GM20000 (cell line): ENCODE results near the gene ATP11A.

Source experiments
- DNase-seq: peaks from one replicate; pipeline ENCODE4 v3.0.0; 2012; ENCODE audit warnings: low spot score
- TF ChIP-seq, protein P1 (sequence below): IDR thresholded peaks from 2 replicates; pipeline ENCODE4 v1.5.1; 2012; ENCODE audit warnings: mild to moderate bottlenecking, control low read depth; ENCODE audit errors: extremely low read depth, missing control alignments

The ATP11A gene

DNA sequence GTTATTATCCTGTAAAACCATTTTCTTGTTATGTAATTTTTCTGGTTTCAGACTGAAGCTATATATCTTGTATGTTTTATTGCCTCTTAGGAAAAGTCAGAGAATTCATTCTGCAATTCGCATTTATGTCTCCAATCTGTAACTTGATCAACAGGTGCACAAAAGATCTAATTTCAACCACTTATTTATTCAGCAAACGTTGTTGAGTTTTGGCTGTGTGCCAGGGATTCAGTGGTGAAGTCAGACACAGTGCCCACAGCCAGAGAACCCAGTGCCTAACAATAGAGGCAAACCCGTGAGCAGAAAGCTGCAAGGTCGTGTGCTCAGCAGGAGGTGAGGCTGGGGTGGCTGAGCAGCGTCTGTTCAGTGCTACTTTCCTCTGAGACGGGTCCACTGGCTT, 159.7 kb downstream of the ATP11A start:
- TF ChIP-seq, protein P1, sequence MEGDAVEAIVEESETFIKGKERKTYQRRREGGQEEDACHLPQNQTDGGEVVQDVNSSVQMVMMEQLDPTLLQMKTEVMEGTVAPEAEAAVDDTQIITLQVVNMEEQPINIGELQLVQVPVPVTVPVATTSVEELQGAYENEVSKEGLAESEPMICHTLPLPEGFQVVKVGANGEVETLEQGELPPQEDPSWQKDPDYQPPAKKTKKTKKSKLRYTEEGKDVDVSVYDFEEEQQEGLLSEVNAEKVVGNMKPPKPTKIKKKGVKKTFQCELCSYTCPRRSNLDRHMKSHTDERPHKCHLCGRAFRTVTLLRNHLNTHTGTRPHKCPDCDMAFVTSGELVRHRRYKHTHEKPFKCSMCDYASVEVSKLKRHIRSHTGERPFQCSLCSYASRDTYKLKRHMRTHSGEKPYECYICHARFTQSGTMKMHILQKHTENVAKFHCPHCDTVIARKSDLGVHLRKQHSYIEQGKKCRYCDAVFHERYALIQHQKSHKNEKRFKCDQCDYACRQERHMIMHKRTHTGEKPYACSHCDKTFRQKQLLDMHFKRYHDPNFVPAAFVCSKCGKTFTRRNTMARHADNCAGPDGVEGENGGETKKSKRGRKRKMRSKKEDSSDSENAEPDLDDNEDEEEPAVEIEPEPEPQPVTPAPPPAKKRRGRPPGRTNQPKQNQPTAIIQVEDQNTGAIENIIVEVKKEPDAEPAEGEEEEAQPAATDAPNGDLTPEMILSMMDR: no peak
- DNase-seq: no peak

DNA sequence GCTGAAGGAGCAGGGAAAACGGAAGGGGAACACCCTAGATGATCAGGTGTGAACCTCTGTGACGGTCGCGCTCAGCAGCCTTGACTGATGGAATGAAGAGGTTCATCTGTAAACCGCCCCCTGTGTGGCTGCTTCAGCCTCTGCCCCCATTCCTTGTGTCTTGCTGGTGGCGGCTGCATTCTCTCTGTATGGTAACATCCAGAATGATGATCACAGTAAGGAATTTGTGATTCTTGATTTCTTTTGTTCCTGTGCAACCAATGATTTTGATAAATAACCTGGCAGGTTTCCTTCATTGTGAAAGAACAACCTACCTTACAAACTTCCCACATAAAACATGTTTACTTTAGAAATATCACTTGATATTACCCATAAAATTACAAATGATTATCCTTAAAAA, 160.4 kb downstream of the ATP11A start:
- DNase-seq: no peak
- TF ChIP-seq, protein P1: no peak

DNA sequence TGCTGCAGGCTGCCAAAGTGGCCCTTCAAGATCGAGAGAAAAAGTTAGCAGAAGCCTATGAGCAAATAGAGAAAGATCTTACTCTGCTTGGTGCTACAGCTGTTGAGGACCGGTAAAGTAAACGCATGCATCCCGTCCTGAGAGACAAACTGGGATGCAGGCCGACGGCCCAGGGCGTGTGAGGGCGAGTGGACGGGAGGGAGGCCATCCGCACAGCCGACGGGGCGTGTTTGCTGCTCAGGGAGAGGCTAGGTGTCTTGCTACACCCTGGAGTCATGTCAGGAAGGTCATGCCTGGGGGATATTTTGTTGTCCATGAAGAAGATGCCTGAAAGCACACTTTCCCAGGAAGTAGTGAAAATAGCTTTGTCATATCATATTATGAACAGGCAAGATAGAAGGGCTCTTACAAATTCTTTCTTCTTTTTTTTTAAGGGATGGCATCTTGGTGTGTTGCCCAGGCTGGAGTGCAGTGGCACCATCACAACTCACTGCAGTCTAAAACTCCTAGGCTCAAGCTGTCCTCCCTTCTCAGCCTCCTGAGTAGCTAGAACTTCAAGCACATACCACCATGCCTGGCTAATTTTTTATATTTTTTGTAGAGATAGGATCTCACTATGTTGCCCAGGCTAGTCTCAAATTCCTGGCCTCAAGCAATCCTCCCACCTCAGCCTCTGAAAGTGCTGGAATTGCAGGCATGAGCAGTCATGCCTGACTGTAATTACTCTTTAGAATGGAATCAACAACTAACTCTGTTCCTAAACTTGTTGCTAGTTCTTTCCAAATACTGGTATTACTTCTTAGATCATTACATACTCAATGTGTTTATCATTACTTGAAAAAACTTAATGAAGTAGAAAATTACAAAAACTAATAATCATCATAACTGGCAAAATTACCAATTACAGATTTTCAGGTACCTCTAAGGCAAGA, 161.5 kb downstream of the ATP11A start:
- DNase-seq: no peak
- TF ChIP-seq, protein P1: no peak

DNA sequence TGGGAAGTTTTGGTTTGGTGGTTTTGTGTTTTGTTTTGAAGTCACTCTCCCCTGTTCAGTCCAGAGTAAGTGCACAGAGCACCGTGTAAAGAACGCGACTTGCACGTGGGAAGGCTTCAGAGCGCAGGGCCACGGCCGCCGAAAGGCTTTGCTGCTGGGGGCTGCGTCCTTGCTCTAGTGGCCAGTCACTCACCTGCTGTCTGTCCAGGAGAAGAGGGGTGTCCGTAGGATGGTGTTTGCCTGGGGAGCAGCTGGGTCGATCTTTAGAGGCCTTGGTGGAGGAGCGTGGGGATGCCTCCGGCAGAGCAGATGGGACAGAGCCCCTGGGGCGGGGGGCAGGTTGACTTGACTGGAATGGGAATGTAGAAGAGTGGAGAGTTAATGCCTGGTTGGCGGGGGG, 162.6 kb downstream of the ATP11A start:
- DNase-seq: no peak
- TF ChIP-seq, protein P1: no peak

DNA sequence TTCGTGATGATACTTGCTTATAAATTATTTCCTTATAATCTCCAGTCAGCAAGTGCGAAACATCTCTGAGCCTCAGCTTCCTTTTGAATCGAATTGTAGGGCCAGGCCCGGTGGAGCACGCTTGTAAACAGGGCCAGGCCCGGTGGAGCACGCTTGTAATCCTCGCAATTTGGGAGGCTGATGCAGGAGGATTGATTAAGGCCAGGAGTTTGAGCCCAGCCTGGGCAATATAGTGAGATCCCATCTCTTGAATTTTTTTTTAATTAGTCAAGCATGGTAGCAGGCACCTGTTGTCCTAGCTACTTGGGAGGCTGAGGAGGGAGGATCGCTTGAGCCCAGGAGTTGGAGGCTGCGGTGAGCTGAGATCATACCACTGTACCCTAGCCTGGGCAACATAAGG, 163.0 kb downstream of the ATP11A start:
- DNase-seq: no peak
- TF ChIP-seq, protein P1: no peak

DNA sequence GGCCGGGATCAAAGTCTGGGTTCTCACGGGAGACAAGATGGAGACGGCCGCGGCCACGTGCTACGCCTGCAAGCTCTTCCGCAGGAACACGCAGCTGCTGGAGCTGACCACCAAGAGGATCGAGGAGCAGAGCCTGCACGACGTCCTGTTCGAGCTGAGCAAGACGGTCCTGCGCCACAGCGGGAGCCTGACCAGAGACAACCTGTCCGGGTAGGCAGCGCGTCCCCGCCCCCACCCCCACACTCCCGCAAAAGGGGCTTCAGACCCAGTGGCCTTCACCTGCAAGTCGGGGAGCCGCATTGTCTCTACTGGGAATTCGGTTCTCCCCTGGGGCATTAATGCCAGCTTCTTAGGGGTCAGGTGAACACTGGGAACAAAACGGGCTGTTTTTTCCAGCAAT, 164.5 kb downstream of the ATP11A start:
- TF ChIP-seq, protein P1: no peak
- DNase-seq: no peak

DNA sequence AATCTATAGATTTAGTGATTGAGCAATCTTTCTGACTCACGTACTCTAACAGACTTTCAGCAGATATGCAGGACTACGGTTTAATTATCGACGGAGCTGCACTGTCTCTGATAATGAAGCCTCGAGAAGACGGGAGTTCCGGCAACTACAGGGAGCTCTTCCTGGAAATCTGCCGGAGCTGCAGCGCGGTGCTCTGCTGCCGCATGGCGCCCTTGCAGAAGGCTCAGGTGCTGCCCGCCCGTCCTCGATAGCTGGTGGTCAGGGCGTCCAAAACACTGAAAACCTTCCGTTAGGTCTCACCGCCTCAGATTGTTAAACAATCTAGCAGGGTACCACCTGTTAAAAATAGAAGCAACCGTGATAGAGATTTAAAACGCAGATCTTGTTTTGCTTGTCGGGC, 166.0 kb downstream of the ATP11A start:
- TF ChIP-seq, protein P1: no peak
- no peak for DNase-seq
